K562 (cell line): ENCODE data around the gene SULT1E1. TPM values are rescaled to one million over a fixed set of nuclear protein-coding genes. Genes with fewer than 3 reads are reported as not detected.

Experiments
- ATAC-seq: fragments of 200-7000 bp; cut with Tn5 transposase; 3 replicates; pipeline ENCODE4 v1.9.1; 2020; ENCODE audit warnings: moderate library complexity
- BruUV-seq: library from RNA; stranded (reverse); fragments of 400-500 nt; replicated peaks from 2 replicates; lab custom pipeline; 2021; lab: Mats Ljungman, UMichigan
- CTCF ChIA-PET: fragments of 300-600 bp; formaldehyde crosslinking; extraction: SDS; loops from one replicate; lab custom pipeline; 2021; ENCODE audit warnings: low intra/inter-chr PET ratio; lab: Yijun Ruan, JAX
- POLR2A ChIA-PET: fragments of 300-600, 350-650 bp; sonication (Branson Sonifier 250); formaldehyde crosslinking; extraction: SDS; loops from one replicate; lab custom pipeline; 2021; ENCODE audit warnings: antibody characterized with exemption, inconsistent platforms; lab: Yijun Ruan, JAX
- DNase-seq, 4 experiments: peaks; one replicate each; pipeline versions ENCODE4 v3.0.0 to v3.0.0-alpha.2; 2011 to 2018; ENCODE audit warnings: low spot score in 3 of 4, mixed read lengths in 3 of 4; ENCODE audit errors: extremely low read depth in 1 of 4
- FAIRE-seq: peaks from 2 replicates; lab custom pipeline; 2011; peaks lifted over from hg19 to GRCh38; lab: Jason Lieb, UNC
- H2AFZ ChIP-seq: 2 replicates; pipeline ENCODE4 v1.6.0; 2011; ENCODE audit warnings: low read depth, low read length, control low read depth, inconsistent platforms
- H3K27ac ChIP-seq: fragments of 200-600 bp; 3 replicates; pipeline ENCODE4 v1.8.0; 2011; ENCODE audit warnings: low read depth, mild to moderate bottlenecking, control low read depth, inconsistent platforms, low read length, moderate library complexity, mixed read lengths; ENCODE audit errors: extremely low read depth
- H3K27me3 ChIP-seq, 2 experiments: fragments of 300-600 bp in 1 of 2; 2 replicates in 1 of 2; 3 replicates in 1 of 2; pipeline versions ENCODE4 v1.6.0 to v1.8.0; 2011; ENCODE audit warnings: inconsistent platforms in 2 of 2, low read length in 2 of 2, mild to moderate bottlenecking in 1 of 2, mixed read lengths in 1 of 2, moderate library complexity in 1 of 2; ENCODE audit not compliant: control insufficient read depth in 2 of 2, insufficient read depth in 2 of 2
- H3K36me3 ChIP-seq: fragments of 300-600 bp; 3 replicates; pipeline ENCODE4 v1.8.0; 2011; ENCODE audit warnings: mild to moderate bottlenecking, low read length, inconsistent platforms; ENCODE audit not compliant: control insufficient read depth, insufficient read depth
- H3K4me1 ChIP-seq, 2 experiments: fragments of 200-600 bp in 1 of 2; replicated peaks in 1 of 2; 2 replicates in 1 of 2; 3 replicates in 1 of 2; pipeline versions ENCODE4 v1.5.1 to v1.8.0; 2011; ENCODE audit warnings: inconsistent platforms in 2 of 2, low read length in 2 of 2, mild to moderate bottlenecking in 1 of 2, mixed read lengths in 1 of 2, moderate library complexity in 1 of 2; ENCODE audit not compliant: control insufficient read depth in 2 of 2, insufficient read depth in 2 of 2
- H3K4me2 ChIP-seq: 2 replicates; pipeline ENCODE4 v1.6.1; 2011; ENCODE audit warnings: low read length, control low read depth, inconsistent platforms, mixed read lengths; ENCODE audit not compliant: insufficient read depth
- H3K4me3 ChIP-seq: fragments of 200-600 bp; sonication (generic), shearing (Covaris generic); 2 replicates; pipeline ENCODE4 v1.5.1; 2016; ENCODE audit warnings: control low read depth, inconsistent platforms
- H3K79me2 ChIP-seq: fragments of 200-600 bp; 3 replicates; pipeline ENCODE4 v1.8.0; 2011; ENCODE audit warnings: low read length, inconsistent platforms; ENCODE audit not compliant: control insufficient read depth, insufficient read depth
- H3K9ac ChIP-seq, 2 experiments: 2 replicates each; pipeline versions ENCODE4 v1.6.0 to v1.6.1; 2011; ENCODE audit warnings: low read depth in 2 of 2, low read length in 2 of 2, control low read depth in 1 of 2, inconsistent platforms in 1 of 2, mild to moderate bottlenecking in 1 of 2, mixed read lengths in 1 of 2; ENCODE audit not compliant: insufficient read depth in 1 of 2
- H3K9me1 ChIP-seq: one replicate; pipeline ENCODE4 v1.6.0; 2011; ENCODE audit warnings: inconsistent platforms, mild to moderate bottlenecking, low read length, moderate library complexity; ENCODE audit not compliant: control insufficient read depth, insufficient read depth
- H3K9me3 ChIP-seq: replicated peaks from 2 replicates; pipeline ENCODE4 v1.5.1; 2011; ENCODE audit warnings: low read depth, low read length, inconsistent platforms; ENCODE audit not compliant: control insufficient read depth, insufficient read depth
- H4K20me1 ChIP-seq: replicated peaks from 2 replicates; pipeline ENCODE4 v1.6.1; 2011; ENCODE audit warnings: low read length, inconsistent platforms, mixed read lengths; ENCODE audit not compliant: control insufficient read depth, insufficient read depth
- ASH1L ChIP-seq: fragments of 450-650 bp; IDR thresholded peaks from 2 replicates; pipeline ENCODE4 v1.6.1; 2018; ENCODE audit warnings: borderline replicate concordance, mild to moderate bottlenecking, low read depth; ENCODE audit not compliant: partially characterized antibody
- CREM ChIP-seq: IDR thresholded peaks from 2 replicates; pipeline ENCODE4 v1.6.1; 2014; ENCODE audit warnings: antibody characterized with exemption, low read depth
- EZH2 ChIP-seq: IDR thresholded peaks from 2 replicates; pipeline ENCODE4 v1.6.1; 2012; ENCODE audit warnings: low read depth, mild to moderate bottlenecking, inconsistent platforms, low read length, borderline replicate concordance
- KDM1A ChIP-seq, 2 experiments: fragments of 450-650 bp; IDR thresholded peaks; 2 replicates each; pipeline ENCODE4 v1.6.1; 2016; ENCODE audit warnings: mild to moderate bottlenecking in 2 of 2
- NR2F6 ChIP-seq: fragments of 450-650 bp; formaldehyde crosslinking; IDR thresholded peaks from 2 replicates; pipeline ENCODE4 v1.4.0; 2020; ENCODE audit warnings: mild to moderate bottlenecking
- NR4A1 ChIP-seq, 2 experiments: fragments of 250-450 bp in 1 of 2; fragments of 450-650 bp in 1 of 2; sonication (Bioruptor Pico) in 1 of 2; IDR thresholded peaks; 2 replicates each; pipeline versions ENCODE4 v1.4.0 to v1.6.1; 2016 to 2020; ENCODE audit warnings: mild to moderate bottlenecking in 2 of 2, missing compliant biosample characterization in 1 of 2, missing genetic modification characterization in 1 of 2, moderate library complexity in 1 of 2
- RBFOX2 ChIP-seq: fragments of 200-400 bp; formaldehyde crosslinking; IDR thresholded peaks from 2 replicates; pipeline ENCODE4 v1.6.1; 2017; ENCODE audit warnings: low read depth, mild to moderate bottlenecking, low read length, moderate library complexity
- ZNF134 ChIP-seq: fragments of 250-450 bp; sonication (Bioruptor Pico); conservative IDR thresholded peaks from 2 replicates; pipeline ENCODE4 v1.4.0; 2020
- ZNF212 ChIP-seq: fragments of 450-650 bp; formaldehyde crosslinking; IDR thresholded peaks from 2 replicates; pipeline ENCODE4 v1.4.0; 2020; ENCODE audit warnings: mild to moderate bottlenecking
- ZNF347 ChIP-seq: fragments of 450-650 bp; formaldehyde crosslinking; IDR thresholded peaks from 2 replicates; pipeline ENCODE4 v1.4.0; 2020; ENCODE audit warnings: low read depth, mild to moderate bottlenecking, moderate library complexity
- ZNF436 ChIP-seq: fragments of 250-450, 450-650 bp; sonication (Bioruptor Pico); formaldehyde crosslinking; IDR thresholded peaks from 2 replicates; pipeline ENCODE4 v1.7.0; 2020; ENCODE audit warnings: mild to moderate bottlenecking
- ZNF707 ChIP-seq: fragments of 250-450 bp; sonication (Bioruptor Pico); conservative IDR thresholded peaks from 2 replicates; pipeline ENCODE4 v1.8.0; 2022; ENCODE audit warnings: inconsistent platforms, mild to moderate bottlenecking, moderate library complexity
- WGBS: fragments of 100-300 bp; shearing (Covaris generic); methylation state at CpG from one replicate; pipeline ENCODE4 v1.1.6; 2016; ENCODE audit warnings: low coverage, mixed read lengths; ENCODE audit not compliant: insufficient coverage; ENCODE audit errors: missing lambda C conversion rate; 5-methylcytosine and 5-hydroxymethylcytosine counted together
- in situ Hi-C: fragments of 300-500 bp; cut with MboI; formaldehyde crosslinking; loops from 4 replicates; pipeline ENCODE4 v1.15.0; 2018; ENCODE audit warnings: inconsistent platforms, mixed read lengths
- intact Hi-C: fragments of 100-400 bp; cut with micrococcal nuclease; formaldehyde crosslinking; loops from 2 replicates; pipeline ENCODE4 v1.14.2; 2022
- polyA plus RNA-seq, 8 experiments: library from polyadenylated mRNA; depleted of rRNA in 4 of 8; stranded (reverse) in 5 of 8; unstranded in 3 of 8; fragments of >200 nt; fragmentation: Nextera tagmentation in 2 of 8; fragmentation: Illumina TruSeq in 1 of 8; extraction: Ambion mirVana in 2 of 8; extraction: Trizol in 1 of 8; gene quantifications; 2 replicates each; pipeline versions ENCODE4 v1.2.1 to v1.2.3, GENCODE V29; 2011 to 2014; ENCODE audit warnings: inconsistent platforms in 1 of 8, missing spikeins in 1 of 8
- total RNA-seq, 7 experiments: library from RNA; depleted of rRNA in 6 of 7; stranded (reverse); fragments of >200 nt in 6 of 7; fragmentation: Illumina TruSeq in 2 of 7; extraction: Trizol in 2 of 7; gene quantifications; 2 replicates each; pipeline versions ENCODE4 v1.2.1 to v1.2.3, GENCODE V29; 2011 to 2021; ENCODE audit warnings: low replicate concordance in 1 of 7

Gene SULT1E1
- total and polyA plus RNA-seq, 9 of the 15 experiments (the other 6 are each of a cell fraction or from before 2014, with no cell fraction given): not detected

GRCh38 chr4:69830192-69830559, 29.8 kb downstream of the SULT1E1 start:
- intact Hi-C loops: no loop called here
- no peak overlapping the region for H3K4me3 ChIP-seq
- H2AFZ ChIP-seq: no peak overlapping the region
- H3K4me2 ChIP-seq: no peak overlapping the region
- DNase-seq: no peak
- H3K27me3 ChIP-seq: no peaks in the 10 kb centered on the region
- no peaks in the 10 kb centered on the region for H3K79me2 ChIP-seq
- ATAC-seq: no peak
- FAIRE-seq: no peak
- in situ Hi-C loops: no loop called here
- H4K20me1 ChIP-seq: no peaks in the 10 kb centered on the region
- H3K9me3 ChIP-seq: no peaks in the 10 kb centered on the region
- ChIA-PET CTCF (no interaction called here), POLR2A (no interaction called here)
- H3K36me3 ChIP-seq: no peaks in the 10 kb centered on the region
- H3K9me1 ChIP-seq: no peaks in the 10 kb centered on the region
- H3K4me1 ChIP-seq: no peaks in the 10 kb centered on the region; a peak in 1 of 5 replicates
- 0% methylated on average over 2 of the region's 2 CpGs for WGBS
- H3K27ac ChIP-seq: no peak overlapping the region
- TF ChIP-seq ZNF212 (CRISPR knock-in tag): no peak
- TF ChIP-seq NR2F6: no peak
- TF ChIP-seq NR4A1 (CRISPR knock-in tag; IDR thresholded peaks at IDR 0.05): no peak
- no peak for TF ChIP-seq NR4A1 (tag; IDR thresholded peaks at IDR 0.05)
- H3K9ac ChIP-seq: no peak overlapping the region
- BruUV-seq: no TSS peak

- H3K4me2 ChIP-seq: no peak overlapping the region
- H3K79me2 ChIP-seq: no peaks in the 10 kb centered on the region
- no peak overlapping the region for H3K9ac ChIP-seq
- no peak for FAIRE-seq
- H4K20me1 ChIP-seq: no peaks in the 10 kb centered on the region
- no peaks in the 10 kb centered on the region for H3K9me3 ChIP-seq
- no peaks in the 10 kb centered on the region for H3K9me1 ChIP-seq
- in situ Hi-C loops (no loop called here), intact Hi-C loops (no loop called here)
- no peak for TF ChIP-seq ZNF347 (CRISPR knock-in tag)
- TF ChIP-seq ZNF707 (CRISPR knock-in tag): no peak
- TF ChIP-seq ZNF134: no peak
- no peak for TF ChIP-seq RBFOX2
- TF ChIP-seq ZNF436 (CRISPR knock-in tag): no peak
- no peak for TF ChIP-seq ASH1L
- TF ChIP-seq CREM: no peak
- TF ChIP-seq KDM1A (IDR thresholded peaks at IDR 0.05): no peak
- no peak for TF ChIP-seq EZH2
- CTCF ChIA-PET: no interaction called here
- ATAC-seq: no peak
- no peaks in the 10 kb centered on the region for H3K36me3 ChIP-seq
- H3K4me1 ChIP-seq: no peaks in the 10 kb centered on the region; a peak in 1 of 5 replicates
- no peak overlapping the region for H3K27ac ChIP-seq
- H3K4me3 ChIP-seq: no peak overlapping the region
- H3K27me3 ChIP-seq: no peaks in the 10 kb centered on the region
- H2AFZ ChIP-seq: no peak overlapping the region
- no TSS peak for BruUV-seq
- POLR2A ChIA-PET: no interaction called here
- 0% methylated on average over 2 of the region's 2 CpGs for WGBS
- DNase-seq: no peak
These were observed 30.3 kb downstream of the SULT1E1 start for GRCh38 chr4:69829678-69830077.
